HG03520 (cell line): ENCODE data around the gene DPYSL4.
"Not testable (repeated sequence)": the region's sequence is repeated elsewhere in the genome, so short reads cannot be mapped to it uniquely, and the experiment has no call there.

Experiments
- ATAC-seq: cut with Tn5 transposase; IDR thresholded peaks from one replicate; pipeline ENCODE4 v1.9.1; 2021; ENCODE audit warnings: mild to moderate bottlenecking, moderate library complexity; ENCODE audit not compliant: unreplicated experiment

DPYSL4 gene

GRCh38 chr10:132149271-132149670 is 37.5 kb upstream of the DPYSL4 start:
- ATAC-seq: no peak

DNA sequence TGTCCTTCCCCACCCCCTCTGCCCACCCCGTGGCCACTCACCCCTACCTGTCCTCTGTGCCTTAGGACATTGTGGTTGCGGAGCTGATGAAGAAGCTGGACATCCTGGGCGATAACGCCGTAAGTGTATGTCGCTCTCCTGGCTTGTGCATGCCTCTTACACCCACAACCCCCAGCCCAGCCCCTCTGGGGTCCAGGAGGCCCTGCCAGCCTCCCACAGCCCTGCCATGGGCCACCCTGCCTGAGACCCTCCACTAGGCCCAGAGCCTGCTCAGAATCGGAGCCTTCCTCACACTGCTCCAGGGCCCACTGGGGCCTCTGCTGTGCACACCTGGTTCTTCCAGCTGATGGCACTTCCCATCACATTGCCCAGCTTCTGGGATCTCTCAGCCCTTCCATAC is 36.8 kb upstream of the DPYSL4 start:
- no peak for ATAC-seq

DNA sequence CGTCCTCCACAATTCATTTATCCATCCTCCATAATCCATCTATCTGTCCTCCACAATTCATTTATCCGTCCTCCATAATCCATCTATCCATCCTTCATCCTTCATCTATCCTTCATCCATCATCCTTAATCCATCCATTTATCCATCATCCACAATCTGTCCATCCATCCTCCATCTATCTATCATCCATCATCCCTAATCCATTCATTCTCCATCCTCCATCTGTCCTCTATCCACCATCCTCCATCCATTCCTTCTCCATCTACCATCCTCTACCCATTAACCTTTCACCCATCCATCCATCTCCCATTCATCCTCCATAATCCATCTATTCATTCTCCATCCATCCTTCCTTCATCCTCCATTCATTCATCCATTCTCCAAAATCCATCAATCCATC is 36.0 kb upstream of the DPYSL4 start:
- ATAC-seq: no peak

- no peak for ATAC-seq
Measured at GRCh38 chr10:132151286-132151950, 35.3 kb upstream of the DPYSL4 start.

GRCh38 chr10:132151951-132152505 is 34.7 kb upstream of the DPYSL4 start:
- no peak for ATAC-seq

DNA sequence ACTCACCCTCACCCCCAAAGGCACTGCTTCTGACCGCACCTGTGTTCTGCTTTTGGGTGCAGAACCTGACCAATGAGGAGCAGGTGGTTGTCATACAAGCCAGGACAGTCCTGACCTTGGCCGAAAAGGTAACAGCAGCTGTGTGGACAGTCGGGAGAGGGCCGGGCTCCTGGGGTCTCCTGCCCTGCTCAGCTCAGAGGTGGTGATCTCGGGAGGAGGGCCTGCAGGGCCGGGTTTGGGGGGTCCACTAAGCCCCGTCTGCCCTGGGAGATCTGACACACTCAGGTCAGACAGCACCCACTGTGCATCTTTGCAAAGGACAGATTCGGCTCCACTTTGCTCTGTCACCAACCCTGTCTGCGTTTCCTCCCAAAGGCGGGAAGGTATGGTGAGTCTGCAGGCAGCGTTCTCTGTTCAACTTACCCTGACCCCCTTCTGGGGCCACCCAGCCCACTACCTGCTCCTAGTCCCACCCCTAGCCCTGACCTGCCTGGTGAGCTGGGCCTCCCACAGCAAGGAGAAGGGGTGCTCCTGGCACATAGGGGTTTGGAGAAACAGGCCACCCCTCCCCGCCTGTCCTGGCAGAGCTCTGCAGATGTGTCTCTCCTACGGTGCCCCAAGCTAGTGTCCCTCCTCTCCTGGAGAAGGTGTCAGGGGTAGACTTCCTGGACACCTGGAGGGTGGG is 33.7 kb upstream of the DPYSL4 start:
- no peak for ATAC-seq

GRCh38 chr10:132153616-132154217 is 33.0 kb upstream of the DPYSL4 start:
- no peak for ATAC-seq

- no peak for ATAC-seq
Measured at GRCh38 chr10:132154440-132154839, 32.3 kb upstream of the DPYSL4 start.

- no peak for ATAC-seq
Measured at GRCh38 chr10:132154931-132155330, 31.8 kb upstream of the DPYSL4 start.

DNA sequence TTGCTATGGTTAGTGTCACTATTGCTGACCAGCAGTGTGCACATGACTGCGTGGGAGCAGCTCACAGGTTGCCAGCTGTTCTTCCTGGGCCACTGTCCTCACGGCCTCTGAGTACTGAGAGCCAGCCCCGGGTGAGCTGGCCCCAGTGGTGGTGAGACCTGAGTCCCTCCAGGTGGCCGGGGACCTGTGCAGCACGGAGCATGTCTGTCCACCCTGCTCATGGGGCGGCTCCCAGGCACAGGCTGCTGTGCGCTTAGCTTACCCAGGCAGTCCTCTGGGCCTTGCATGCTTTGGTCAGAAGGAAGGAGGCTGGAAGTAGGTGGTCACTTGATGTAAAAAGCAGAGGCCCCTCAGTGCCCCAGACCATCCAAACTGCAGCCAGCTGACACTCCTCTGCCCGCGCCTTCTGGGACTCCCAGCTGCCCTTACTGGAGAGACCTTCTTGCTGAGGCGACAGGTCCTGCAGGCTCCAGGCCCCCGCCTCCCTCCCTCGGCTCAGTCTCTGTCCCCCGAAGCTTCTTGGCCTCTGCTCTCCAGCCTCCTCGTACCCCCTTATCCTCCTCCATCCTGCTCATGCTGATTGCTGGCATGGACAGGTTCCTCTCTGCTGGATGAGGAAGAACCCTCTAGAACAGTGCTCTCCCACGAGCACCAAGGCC is 30.9 kb upstream of the DPYSL4 start:
- ATAC-seq: no peak

DNA sequence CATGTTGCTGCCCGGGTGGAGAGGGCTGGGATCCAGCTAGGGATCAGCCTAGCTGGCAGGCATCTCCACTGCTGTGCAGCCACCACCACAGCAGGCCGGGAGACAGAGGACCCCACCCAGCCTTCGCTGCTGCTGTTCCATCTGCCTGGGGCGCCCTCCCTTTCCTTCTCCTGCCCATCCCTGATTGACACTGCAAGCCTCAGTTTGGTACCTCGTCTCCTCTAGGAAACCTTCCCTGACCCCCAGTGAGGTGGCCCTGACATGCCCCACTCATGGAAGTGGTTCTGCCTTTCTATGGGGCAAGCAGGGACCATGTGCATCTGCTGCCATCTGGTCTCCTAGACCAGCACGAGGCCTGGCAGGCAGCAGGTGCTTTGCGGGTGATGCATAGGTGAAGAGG is 30.4 kb upstream of the DPYSL4 start:
- ATAC-seq: no peak

DNA sequence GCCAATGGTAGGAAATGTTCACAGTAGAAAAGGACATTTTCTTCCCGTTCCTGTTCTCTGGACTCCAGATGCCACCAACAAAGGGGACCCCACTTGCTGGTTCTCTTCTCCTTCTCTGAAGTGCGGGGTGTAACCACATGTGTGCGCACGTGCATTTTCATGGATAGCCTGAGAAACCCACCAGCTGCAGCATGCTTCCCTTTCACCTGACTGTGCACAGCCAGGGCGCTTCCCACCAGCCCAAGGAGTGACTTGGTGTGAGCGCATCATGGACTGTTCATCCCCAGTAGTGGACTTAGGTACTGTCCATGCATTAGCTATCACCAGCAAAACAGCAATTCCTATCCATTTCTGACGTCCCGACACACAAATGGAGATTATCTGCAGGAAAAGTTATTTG is 29.6 kb upstream of the DPYSL4 start:
- no peak for ATAC-seq

GRCh38 chr10:132158122-132158741 is 28.5 kb upstream of the DPYSL4 start:
- ATAC-seq: no peak

DNA sequence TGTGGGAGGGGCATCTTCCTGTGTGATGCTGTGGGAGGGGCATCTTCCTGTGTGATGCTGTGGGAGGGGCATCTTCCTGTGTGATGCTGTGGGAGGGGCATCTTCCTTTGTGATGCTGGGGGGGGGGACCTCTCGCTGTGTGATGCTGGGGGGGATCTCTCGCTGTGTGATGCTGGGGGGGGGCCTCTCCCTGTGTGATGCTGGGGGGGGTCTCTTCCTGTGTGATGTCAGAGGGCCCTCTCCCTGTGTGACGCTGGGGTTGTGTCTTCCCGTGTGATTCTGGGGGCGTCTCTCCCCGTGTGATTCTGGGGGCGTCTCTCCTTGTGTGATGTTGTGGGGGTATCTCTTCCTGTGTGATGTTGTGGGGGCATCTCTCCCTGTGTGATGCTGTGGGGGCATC is 27.9 kb upstream of the DPYSL4 start:
- no peak for ATAC-seq

DNA sequence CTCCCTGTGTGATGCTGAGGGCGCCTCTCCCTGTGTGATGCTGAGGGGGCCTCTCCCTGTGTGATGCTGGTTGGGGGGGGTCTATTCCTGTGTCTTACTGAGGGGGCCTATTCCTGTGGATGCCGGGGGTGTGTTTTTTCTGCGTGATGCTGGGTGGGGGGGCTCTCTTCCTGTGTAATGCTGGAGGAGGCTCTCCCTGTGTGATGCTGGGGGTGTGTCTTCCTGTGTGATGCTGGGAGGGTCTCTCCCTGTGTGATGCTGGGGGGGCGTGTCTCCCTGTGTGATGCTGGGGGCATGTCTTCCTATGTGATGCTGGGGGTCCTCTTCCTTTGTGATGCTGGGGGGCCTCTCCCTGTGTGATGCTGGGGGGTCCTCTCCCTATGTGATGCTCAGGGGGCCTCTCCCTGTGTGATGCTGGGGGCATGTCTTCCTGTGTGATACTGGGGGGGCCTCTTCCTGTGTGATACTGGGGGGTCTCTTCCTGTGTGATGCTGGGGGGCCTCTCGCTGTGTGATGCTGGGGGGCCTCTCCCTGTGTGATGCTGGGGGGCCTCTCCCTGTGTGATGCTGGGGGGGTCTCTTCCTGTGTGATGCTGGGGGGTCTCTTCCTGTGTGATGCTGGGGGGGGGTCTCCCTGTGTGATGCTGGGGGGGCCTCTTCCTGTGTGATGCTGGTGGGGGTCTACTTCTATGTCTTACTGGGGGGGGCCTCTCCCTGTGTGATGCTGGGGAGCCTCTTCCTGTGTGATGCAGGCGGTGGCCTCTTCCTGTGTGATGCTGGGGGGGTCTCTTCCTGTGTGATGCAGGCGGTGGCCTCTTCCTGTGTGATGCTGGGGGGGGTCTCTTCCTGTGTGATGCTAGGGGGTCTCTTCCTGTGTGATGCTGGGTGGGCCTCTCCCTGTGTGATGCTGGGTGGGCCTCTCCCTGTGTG is 27.2 kb upstream of the DPYSL4 start:
- not testable (repeated sequence) for ATAC-seq

- not testable (repeated sequence) for ATAC-seq
Measured at GRCh38 chr10:132160231-132160630, 26.5 kb upstream of the DPYSL4 start.

DNA sequence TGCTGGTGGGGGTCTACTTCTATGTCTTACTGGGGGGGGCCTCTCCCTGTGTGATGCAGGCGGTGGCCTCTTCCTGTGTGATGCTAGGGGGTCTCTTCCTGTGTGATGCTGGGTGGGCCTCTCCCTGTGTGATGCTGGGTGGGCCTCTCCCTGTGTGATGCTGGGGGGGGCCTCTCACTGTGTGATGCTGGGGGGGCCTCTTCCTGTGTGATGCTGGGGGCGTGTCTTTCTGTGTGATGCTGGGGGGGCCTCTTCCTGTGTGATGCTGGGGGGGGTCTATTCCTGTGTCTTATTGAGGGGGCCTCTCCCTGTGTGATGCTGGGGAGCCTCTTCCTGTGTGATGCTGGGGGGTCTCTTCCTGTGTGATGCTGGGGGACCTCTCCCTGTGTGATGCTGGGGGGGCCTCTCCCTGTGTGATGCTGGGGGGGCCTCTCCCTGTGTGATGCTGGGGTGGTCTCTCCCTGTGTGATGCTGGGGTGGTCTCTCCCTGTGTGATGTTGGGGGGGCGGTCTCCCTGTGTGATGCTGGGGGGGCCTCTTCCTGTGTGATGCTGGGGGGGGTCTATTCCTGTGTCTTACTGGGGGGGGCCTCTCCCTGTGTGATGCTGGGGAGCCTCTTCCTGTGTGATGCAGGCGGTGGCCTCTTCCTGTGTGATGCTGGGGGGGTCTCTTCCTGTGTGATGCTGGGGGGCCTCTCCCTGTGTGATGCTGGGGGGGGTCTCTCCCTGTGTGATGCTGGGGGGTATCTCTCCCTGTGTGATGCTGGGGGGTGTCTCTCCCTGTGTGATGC is 25.7 kb upstream of the DPYSL4 start:
- not testable (repeated sequence) for ATAC-seq

GRCh38 chr10:132162021-132162531 is 24.7 kb upstream of the DPYSL4 start:
- no peak for ATAC-seq
